ENCODE measurements around the gene MTARC1.

The MTARC1 gene

DNA sequence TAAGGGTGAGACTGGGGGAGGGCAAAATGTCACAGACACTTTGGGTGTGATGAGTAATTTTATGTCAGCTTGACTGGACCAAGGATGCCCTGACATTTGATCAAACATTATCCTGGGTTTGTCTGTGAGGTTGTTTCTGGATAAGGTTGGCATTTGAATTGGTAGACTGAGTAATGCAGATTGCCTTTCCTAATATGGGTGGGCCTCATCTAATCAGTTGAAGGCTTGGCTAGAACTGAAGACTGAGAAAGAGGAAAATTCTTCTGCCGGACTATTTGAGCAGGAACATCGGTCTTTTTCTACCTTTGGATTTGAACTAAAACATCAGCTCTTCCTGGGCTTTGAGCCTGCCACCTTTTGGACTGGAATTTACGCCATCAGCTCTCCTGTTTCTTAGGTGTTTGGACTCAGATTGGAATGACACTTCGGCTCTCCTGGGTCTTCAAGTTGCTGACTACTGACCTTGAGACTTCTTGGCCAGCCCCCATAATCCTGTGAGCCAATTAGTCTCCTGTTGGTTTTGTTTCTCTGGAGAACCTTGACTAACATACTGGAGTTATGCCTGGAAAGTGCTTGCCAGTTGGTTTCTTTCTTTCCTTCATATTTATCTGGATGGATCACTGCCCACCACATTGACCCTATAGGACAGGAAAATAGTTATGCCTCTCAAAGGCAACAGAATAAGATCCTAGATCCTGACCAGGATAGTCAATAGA lies 47.6 kb downstream of the MTARC1 start:
- DNase-seq = no peak
